Embryonic facial prominence (tissue), 1 donor: Measurements from ENCODE around the gene DEFB127.
"Not testable (repeated sequence)": the region's sequence is repeated elsewhere in the genome, so short reads cannot be mapped to it uniquely, and the experiment has no call there.

Experiments used
- DNase-seq: peaks from one replicate; pipeline ENCODE4 v3.0.0-alpha.2; 2016; ENCODE audit errors: extremely low spot score

The DEFB127 gene, protein sequence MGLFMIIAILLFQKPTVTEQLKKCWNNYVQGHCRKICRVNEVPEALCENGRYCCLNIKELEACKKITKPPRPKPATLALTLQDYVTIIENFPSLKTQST

GRCh38 chr20:157154-157553 is at the start of gene DEFB127:
Gene DEFB127, plus strand, starts transcription at chr20:157454. Its CDS starts 91 bp downstream, at chr20:157545.
- no peak for DNase-seq

- no peak for DNase-seq
Observed at GRCh38 chr20:112396-112795, 44.9 kb upstream of the DEFB127 start.

DNA sequence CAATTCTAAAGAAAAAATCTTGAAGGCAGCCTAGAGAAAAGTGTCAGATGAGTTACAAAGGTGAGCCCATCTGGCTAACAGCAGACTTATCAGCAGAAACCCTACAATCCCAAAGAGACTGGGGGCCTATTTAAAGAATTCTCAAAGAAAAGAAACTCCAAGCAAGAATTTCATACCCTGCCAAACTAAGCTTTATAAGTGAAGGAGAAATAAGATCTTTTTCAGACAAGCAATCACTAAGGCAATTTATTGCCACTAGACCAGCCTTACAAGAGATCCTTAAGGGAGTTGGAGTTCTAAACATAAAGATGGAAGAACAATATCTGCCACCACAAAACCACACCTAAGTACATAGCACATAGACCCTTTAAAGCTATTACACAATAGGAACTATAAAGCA is 39.7 kb upstream of the DEFB127 start:
- DNase-seq = no peak

DNA sequence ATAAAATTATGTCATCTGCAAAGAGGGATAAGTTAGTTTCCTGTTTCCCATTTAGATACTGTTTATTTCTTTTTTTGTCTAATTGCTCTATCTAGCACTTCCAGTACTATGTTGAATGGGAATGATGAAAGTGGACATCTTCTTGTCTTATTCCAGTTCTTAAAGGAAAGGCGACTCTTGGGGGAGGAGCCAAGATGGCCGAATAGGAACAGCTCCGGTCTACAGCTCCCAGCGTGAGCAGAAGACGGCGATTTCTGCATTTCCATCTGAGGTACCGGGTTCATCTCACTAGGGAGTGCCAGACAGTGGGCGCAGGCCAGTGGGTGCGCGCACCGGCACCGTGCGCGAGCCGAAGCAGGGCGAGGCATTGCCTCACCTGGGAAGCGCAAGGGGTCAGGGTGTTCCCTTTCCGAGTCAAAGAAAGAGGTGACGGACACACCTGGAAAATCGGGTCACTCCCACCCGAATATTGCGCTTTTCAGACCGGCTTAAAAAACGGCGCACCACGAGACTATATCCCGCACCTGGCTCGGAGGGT is 27.4 kb upstream of the DEFB127 start:
- not testable (repeated sequence) for DNase-seq

GRCh38 chr20:137668-138490 is 19.4 kb upstream of the DEFB127 start:
- DNase-seq = no peak

DNA sequence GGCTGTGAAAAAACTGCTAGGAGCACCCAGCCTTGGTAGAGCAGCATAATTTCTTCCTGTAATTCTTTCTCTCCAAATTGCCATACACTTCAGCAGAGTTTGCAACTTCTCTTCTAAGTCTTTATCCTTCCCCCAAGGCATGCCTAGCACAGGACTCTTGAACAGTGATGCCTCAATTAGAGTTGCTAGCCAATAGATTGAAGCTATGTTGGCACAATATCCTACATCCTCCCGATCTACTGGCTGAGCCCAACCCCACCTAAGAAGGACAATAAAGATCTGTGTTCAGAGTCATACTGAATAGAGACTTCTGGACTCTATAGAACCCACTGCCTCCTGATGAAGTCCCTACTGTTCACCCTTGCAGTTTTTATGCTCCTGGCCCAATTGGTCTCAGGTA is 15.0 kb upstream of the DEFB127 start, which contains the start of gene DEFB126:
DEFB126 (plus strand) TSS at position 301 of the 400 bp plus-strand sequence; CDS start at position 340, 39 bp downstream.
- DNase-seq = no peak

DNA sequence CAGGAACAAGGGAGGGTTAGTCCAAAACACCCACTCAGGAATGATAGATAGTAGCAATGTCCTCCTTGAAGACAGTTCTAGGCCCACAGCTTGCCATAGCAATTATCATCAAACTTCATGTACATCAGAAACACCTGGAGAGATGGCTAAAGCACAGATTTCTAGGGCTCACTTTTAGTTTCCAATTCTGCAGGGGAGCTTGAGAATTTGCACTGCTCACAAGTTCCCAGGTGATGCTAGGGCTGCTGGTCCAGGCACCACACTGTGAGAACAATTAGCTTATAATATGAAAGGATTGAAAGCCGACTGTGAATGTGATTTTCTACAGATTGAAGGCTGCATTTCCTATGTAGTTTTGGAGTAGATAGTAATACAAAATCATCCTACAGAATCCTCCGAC is 11.4 kb upstream of the DEFB127 start:
- no peak for DNase-seq

- no peak for DNase-seq
Observed at GRCh38 chr20:152131-152530, 5.1 kb upstream of the DEFB127 start.

- no peak for DNase-seq
Observed at GRCh38 chr20:164618-165017, 7.4 kb downstream of the DEFB127 start.

DNA sequence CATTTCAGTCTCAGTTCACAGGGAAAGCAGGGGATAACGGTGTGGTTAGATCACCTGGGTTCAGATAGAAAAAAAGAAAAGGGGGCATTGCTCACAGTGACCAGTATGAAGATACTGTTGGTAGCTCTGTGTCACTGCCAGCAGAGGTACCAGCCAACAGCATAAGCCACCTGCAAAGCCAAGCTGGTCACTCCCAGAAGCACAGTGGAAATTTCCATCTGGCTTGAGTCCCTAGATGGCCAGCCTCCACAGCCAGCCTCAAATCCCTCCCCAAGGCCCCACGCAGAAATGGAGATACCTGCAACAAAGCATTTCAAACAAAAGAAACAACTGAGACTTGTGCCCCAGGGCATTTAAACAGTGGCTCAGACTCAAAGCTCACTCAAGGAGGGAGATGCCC is 11.6 kb downstream of the DEFB127 start:
- no peak for DNase-seq

DNA sequence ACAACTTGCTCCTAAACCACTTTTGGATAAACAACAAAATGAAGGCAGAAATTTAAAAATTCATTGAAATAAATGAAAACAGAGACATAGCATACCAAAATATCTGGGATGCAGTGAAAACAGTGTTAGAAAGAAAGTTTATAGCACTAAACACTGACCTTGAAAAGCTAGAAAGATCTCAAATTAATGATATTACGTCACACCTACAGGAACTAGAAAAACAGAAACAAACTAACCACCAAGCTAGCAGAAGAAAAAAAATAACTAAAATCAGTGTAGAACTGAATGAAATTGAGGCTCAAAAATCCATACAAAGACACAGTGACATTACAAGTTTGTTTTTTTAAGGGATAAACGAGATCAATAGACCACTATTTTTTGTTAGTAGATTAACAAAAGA is 27.0 kb downstream of the DEFB127 start:
- no peak for DNase-seq

DNA sequence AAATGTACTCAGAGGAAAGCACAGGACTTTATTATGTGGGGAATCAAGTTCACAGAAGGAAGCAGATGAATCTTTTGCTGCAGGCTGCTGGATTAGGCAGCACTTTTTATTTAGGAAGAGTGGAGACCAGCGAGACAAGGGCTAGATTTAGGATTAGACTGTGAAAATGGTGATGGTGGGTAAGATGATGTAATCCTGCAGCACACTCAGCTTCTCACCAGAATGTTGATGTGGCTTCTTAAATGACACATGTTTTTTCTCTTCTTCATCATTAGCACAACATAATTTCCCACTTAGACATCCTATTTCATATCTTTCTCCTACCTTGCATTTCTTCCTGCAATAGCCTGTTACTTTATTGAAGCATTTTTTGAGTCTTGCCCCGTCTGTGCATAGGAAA is 30.5 kb downstream of the DEFB127 start:
- no peak for DNase-seq

DNA sequence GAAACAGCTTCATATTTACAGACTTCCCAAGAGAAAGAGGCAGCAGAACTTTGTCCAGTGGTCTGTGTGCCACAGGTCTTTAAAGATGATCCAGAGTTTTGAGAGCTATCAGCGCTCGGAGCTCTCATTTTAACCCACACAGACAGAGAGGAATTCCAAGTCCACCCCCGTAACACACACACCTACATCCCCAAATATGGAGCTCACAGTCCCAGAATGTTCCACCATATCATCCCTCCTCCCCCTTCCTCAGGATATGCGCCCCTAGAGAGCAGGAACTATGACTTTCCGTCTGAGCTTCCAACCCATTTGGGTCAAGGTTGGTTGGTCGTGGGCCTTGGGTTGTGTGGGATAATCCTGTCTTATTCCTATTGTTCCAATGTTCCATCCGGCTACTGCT is 32.4 kb downstream of the DEFB127 start, which contains the start of gene DEFB128:
DEFB128 (minus strand) TSS at position 101 of the 400 bp plus-strand sequence; CDS start at position 13, 88 bp downstream.
- no peak for DNase-seq

GRCh38 chr20:198225-198624 is 41.0 kb downstream of the DEFB127 start:
- DNase-seq = no peak

DNA sequence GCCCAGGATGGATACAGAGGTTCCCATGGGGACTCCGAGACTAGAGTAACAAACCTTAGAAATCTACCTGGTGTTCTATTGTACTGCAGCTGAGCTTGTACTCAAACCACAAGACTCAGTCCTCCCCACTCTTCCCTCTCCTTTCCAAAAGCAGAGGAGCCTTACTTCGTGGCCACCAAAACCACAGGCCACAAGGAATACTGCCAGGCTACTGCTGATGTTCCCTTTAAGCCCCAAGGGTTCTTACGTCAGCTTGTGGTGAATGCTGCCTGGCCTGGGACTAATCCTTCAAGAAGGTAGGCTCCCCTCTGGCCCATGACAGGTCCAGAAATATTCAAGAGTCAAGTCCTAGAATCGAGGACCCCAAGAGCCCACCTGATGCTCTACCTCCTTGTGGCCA is 42.7 kb downstream of the DEFB127 start:
- no peak for DNase-seq

DNA sequence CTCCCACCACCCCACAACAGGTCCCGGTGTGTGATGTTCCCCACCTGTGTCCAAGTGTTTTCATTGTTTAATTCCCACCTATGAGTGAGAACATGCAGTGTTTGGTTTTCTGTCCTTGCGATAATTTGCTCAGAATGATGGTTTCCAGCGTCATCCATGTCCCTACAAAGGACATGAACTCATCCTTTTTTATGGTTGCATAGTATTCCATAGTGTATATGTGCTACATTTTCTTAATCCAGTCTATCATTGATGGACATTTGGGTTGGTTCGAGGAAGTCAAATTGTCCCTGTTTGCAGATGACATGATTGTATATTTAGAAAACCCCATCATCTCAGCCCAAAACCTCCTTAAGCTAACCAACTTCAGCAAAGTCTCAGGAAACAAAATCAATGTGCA is 46.4 kb downstream of the DEFB127 start:
- not testable (repeated sequence) for DNase-seq
